ENCODE measurements around the gene TNFRSF1A. TPM values are rescaled to one million over a fixed set of nuclear protein-coding genes. Genes with fewer than 3 reads are reported as not detected.

TNFRSF1A gene
- total RNA-seq, 1 experiment from 2014 or later, result 103 TPM

DNA sequence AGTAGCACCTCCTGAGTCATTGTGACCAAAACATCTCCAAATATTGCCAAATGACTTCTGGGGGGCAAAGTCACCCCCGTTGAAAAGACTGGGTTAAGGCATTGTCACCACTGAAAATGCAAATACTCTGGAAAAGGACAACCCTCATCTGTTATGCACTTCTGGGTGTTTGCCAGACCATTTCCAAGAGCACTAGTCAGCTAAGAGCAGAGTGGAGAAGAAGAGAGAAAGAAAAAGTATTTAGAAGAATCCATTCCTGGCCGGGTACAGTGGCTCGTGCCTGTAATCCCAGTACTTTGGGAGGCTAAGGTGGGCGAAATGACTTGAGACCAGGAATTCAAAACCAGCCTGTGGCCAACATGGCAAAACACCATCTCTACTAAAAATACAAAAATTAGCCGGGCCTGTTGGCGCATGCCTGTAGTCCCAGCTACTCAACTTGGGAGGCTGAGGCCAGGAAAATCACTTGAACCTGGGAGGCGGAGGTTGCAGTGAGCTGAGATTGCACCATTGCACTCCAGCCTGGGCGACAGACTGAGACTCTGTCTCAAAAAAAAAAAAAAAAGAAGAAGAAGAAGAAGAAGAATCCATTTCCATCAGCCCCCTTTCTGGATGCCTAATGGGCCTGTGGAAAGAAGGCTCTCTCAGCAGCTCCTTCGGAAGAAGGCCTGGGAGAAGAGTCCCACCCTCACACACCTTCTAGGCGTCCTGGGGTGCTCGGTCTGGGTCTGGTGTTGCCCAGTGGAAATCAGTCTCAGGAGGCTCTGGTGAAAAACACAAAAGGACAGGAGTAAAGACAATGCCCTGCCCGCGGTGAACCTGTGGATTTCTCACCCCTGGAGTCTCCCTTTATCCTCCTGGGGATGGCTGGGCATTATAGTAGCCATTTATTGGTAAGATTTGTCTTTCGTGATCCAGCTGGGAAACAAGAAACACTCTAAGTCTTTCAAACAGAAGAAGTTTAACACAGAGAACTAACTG lies 38.6 kb upstream of the TNFRSF1A start:
- H3K27me3 Mint-ChIP-seq (ENCODE audit: insufficient read depth, unreplicated experiment), result no peaks in the 10 kb centered on the region
- H3K9me3 Mint-ChIP-seq (ENCODE audit: unreplicated experiment), result no peaks in the 10 kb centered on the region
- peaks cover 19% of the 10 kb centered on the region for H3K36me3 Mint-ChIP-seq (ENCODE audit: insufficient read depth, unreplicated experiment)
- H3K4me3 Mint-ChIP-seq (ENCODE audit: unreplicated experiment), result no peak overlapping the region
- intact Hi-C loops (cut with micrococcal nuclease), result no loop called here
- H3K27ac Mint-ChIP-seq (ENCODE audit: low read depth, unreplicated experiment), result no peak overlapping the region
- DNase-seq (ENCODE audit: unreplicated experiment), result peak; percentile 65
- TF ChIP-seq, protein P1, sequence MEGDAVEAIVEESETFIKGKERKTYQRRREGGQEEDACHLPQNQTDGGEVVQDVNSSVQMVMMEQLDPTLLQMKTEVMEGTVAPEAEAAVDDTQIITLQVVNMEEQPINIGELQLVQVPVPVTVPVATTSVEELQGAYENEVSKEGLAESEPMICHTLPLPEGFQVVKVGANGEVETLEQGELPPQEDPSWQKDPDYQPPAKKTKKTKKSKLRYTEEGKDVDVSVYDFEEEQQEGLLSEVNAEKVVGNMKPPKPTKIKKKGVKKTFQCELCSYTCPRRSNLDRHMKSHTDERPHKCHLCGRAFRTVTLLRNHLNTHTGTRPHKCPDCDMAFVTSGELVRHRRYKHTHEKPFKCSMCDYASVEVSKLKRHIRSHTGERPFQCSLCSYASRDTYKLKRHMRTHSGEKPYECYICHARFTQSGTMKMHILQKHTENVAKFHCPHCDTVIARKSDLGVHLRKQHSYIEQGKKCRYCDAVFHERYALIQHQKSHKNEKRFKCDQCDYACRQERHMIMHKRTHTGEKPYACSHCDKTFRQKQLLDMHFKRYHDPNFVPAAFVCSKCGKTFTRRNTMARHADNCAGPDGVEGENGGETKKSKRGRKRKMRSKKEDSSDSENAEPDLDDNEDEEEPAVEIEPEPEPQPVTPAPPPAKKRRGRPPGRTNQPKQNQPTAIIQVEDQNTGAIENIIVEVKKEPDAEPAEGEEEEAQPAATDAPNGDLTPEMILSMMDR (IDR thresholded peaks at IDR 0.05; ENCODE audit: unreplicated experiment), result no peak
- BruUV-seq (replicated peaks), result no TSS peak
- peaks cover 42% of the 10 kb centered on the region for H3K4me1 Mint-ChIP-seq (ENCODE audit: insufficient read depth, unreplicated experiment)
- CTCF ChIA-PET, result interaction anchor here (0.6 to 1.8 kb wide), 14 partner anchors 9 to 1525 kb away, joined by 3 to 8 read pairs (median 3); no protein-coding TSS in a partner anchor
- POLR2A ChIA-PET, result interaction anchor here (0.8 to 16.5 kb wide), 8 partner anchors 8 to 152 kb away, joined by 3 to 739 read pairs (median 4); partner anchors contain the start of genes SCNN1A, TAPBPL, TNFRSF1A and VAMP1

DNA sequence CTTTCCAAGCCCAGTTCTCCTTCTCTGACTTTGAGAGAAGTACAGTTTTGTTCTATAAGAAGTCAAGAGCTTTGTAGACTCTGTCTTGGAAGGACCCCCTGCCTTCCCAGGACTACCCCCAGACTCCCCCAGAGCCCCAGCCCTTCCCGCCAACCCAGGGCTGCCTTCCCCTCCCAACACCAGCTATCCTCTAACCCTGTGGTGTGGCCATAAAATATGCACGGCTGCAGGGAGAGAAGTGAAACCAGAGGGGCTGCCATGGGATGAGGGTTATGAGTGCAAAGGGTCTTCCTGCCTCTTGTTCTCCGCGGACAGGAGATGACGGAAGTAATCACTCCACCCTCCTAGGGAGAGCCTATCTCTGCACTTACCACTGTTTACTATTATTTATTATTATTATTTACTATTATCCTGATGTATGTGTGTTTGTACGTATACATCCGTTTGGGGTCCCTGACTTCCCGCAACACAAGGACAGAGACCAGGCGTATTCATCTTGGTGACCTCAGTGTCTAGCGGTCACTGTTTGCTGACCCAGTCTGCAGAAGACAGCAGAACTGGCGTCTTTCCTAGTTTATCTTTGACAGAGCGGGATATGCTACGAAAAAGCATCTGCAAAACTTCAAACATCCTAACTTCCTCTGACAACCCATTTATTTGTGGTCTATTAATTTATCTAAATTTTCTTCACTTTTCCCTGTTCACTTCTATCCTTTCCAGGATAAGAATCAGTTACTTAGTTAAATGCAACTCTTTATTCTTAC lies 37.0 kb upstream of the TNFRSF1A start:
- TF ChIP-seq, protein P1 (IDR thresholded peaks at IDR 0.05; ENCODE audit: unreplicated experiment), result no peak
- ChIA-PET POLR2A (interaction anchor here (0.6 to 16.5 kb wide), 7 partner anchors 13 to 183 kb away, joined by 3 to 739 read pairs (median 4); partner anchors contain the start of gene TNFRSF1A), CTCF (interaction anchor here (0.6 to 1.4 kb wide), 5 partner anchors 8 to 197 kb away, joined by 3 to 6 read pairs (median 4); no protein-coding TSS in a partner anchor)
- no TSS peak for BruUV-seq (replicated peaks)
- H3K36me3 Mint-ChIP-seq (ENCODE audit: insufficient read depth, unreplicated experiment), result peaks cover 4% of the 10 kb centered on the region
- DNase-seq (ENCODE audit: unreplicated experiment), result no peak
- H3K4me1 Mint-ChIP-seq (ENCODE audit: insufficient read depth, unreplicated experiment), result peaks cover 49% of the 10 kb centered on the region
- intact Hi-C loops (cut with micrococcal nuclease), result no loop called here
- H3K27ac Mint-ChIP-seq (ENCODE audit: low read depth, unreplicated experiment), result peak overlapping the region; percentile 97
- no peak overlapping the region for H3K4me3 Mint-ChIP-seq (ENCODE audit: unreplicated experiment)
- H3K27me3 Mint-ChIP-seq (ENCODE audit: insufficient read depth, unreplicated experiment), result no peaks in the 10 kb centered on the region
- no peaks in the 10 kb centered on the region for H3K9me3 Mint-ChIP-seq (ENCODE audit: unreplicated experiment)

DNA sequence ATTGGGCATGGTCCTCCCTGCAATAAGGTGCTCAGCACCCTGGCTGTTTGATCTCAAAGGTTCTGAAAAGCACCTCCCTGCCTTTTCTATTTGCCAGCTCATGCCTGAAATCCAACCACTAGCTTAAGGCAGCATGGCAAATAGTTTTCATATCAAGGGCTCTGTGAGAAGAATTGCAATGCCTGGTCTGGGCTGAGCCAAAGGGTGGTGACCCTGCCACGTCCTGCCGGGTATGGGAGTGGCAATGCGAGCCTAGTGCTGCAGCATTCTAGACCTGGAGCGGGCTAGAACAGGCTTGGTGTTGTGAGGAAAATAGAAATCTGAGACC lies 35.8 kb upstream of the TNFRSF1A start:
- ChIA-PET CTCF (interaction anchor here (0.6 to 1.3 kb wide), 7 partner anchors 29 to 92 kb away, joined by 3 to 6 read pairs (median 4); no protein-coding TSS in a partner anchor), POLR2A (interaction anchor here (0.6 to 16.5 kb wide), 20 partner anchors 12 to 284 kb away, joined by 3 to 739 read pairs (median 4); partner anchors contain the start of genes GAPDH, NOP2 and TNFRSF1A)
- Mint-ChIP-seq H3K27me3 (ENCODE audit: insufficient read depth, unreplicated experiment) (no peaks in the 10 kb centered on the region), H3K27ac (ENCODE audit: low read depth, unreplicated experiment) (peak overlapping the region; percentile 97), H3K9me3 (ENCODE audit: unreplicated experiment) (no peaks in the 10 kb centered on the region), H3K4me1 (ENCODE audit: insufficient read depth, unreplicated experiment) (peaks cover 51% of the 10 kb centered on the region), H3K36me3 (ENCODE audit: insufficient read depth, unreplicated experiment) (peaks cover 14% of the 10 kb centered on the region), H3K4me3 (ENCODE audit: unreplicated experiment) (peak overlapping the region; percentile 89)
- peak; percentile 86 for DNase-seq (ENCODE audit: unreplicated experiment)
- TF ChIP-seq, protein P1 (IDR thresholded peaks at IDR 0.05; ENCODE audit: unreplicated experiment), result no peak
- BruUV-seq (replicated peaks), result no TSS peak
- intact Hi-C loops (cut with micrococcal nuclease), result loop anchor here (2.0 kb wide), 1 partner anchor 55 kb away; no protein-coding TSS in a partner anchor
